Cardiac muscle cell (in vitro differentiated cells and primary cell): ENCODE results near the gene TRAF6. TPM values are rescaled to one million over a fixed set of nuclear protein-coding genes. Genes with fewer than 3 reads are reported as not detected.

ENCODE experiments used
- DNase-seq, 2 donors: peaks; one replicate each; pipeline versions ENCODE4 v3.0.0 to v3.0.0-alpha.2; 2010 to 2017; ENCODE audit warnings: low read depth in 1 of 2, low spot score in 1 of 2
- H3K27ac ChIP-seq: fragments of 200-600 bp; sonication (generic); 2 replicates; pipeline ENCODE4 v1.5.1; 2016
- H3K27me3 ChIP-seq: fragments of 200-600 bp; sonication (generic); 2 replicates; pipeline ENCODE4 v1.6.0; 2016; ENCODE audit warnings: control low read depth
- H3K36me3 ChIP-seq: fragments of 200-600 bp; sonication (generic); 2 replicates; pipeline ENCODE4 v1.5.1; 2016; ENCODE audit warnings: control low read depth
- H3K4me1 ChIP-seq: fragments of 200-600 bp; sonication (generic); 2 replicates; pipeline ENCODE4 v1.8.1; 2017; ENCODE audit warnings: low read depth, mild to moderate bottlenecking, mixed run types
- H3K4me3 ChIP-seq: fragments of 200-600 bp; sonication (generic); 2 replicates; pipeline ENCODE4 v1.5.1; 2016; ENCODE audit warnings: mild to moderate bottlenecking
- H3K9me3 ChIP-seq: fragments of 200-600 bp; sonication (generic); 2 replicates; pipeline ENCODE4 v1.5.1; 2017; ENCODE audit warnings: low read depth, mild to moderate bottlenecking, control low read depth
- polyA plus RNA-seq: library from polyadenylated mRNA; unstranded; fragments of >200 nt; fragmentation: Nextera tagmentation; extraction: Ambion mirVana; gene quantifications from 2 replicates; pipeline ENCODE4 v1.2.1, GENCODE V29; 2016
- total RNA-seq: library from RNA; depleted of rRNA; stranded (reverse); fragments of >200 nt; gene quantifications from 2 replicates; pipeline ENCODE4 v1.2.3, GENCODE V29; 2016
- TF ChIP-seq, protein P1 (sequence below): IDR thresholded peaks from 2 replicates; pipeline ENCODE4 v1.5.1; 2012; ENCODE audit warnings: low read depth, mild to moderate bottlenecking, low read length

TRAF6 gene
- total and polyA plus RNA-seq, 2 experiments from 2014 or later = 6.6 to 11.6 TPM

DNA sequence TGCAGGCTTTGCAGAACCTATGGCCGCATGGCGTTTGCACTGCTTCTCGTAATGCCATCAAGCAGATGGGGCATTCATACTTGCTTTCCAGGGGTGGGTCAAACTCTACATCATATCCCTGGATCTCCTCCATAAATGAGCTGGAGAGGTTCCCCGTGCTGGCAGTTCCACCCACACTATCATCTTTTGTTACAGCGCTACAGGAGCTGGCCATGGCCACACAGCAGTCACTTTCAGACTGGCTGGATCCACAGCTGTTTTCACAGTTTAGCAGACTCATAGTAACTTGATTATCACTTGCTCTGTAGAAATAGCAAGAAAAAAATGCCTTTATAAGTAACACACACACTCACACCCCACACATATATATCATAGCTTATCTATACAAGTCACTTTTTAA lies 8.8 kb downstream of the TRAF6 start:
- DNase-seq = peak in 1 of 2 donors; percentile 6
- Histone ChIP-seq H3K4me1 (peaks cover 6% of the 10 kb centered on the region), H3K27me3 (no peaks in the 10 kb centered on the region), H3K9me3 (no peaks in the 10 kb centered on the region), H3K4me3 (no peak overlapping the region), H3K36me3 (peaks cover 30% of the 10 kb centered on the region), H3K27ac (peak overlapping the region; percentile 9)
- TF ChIP-seq, protein P1, sequence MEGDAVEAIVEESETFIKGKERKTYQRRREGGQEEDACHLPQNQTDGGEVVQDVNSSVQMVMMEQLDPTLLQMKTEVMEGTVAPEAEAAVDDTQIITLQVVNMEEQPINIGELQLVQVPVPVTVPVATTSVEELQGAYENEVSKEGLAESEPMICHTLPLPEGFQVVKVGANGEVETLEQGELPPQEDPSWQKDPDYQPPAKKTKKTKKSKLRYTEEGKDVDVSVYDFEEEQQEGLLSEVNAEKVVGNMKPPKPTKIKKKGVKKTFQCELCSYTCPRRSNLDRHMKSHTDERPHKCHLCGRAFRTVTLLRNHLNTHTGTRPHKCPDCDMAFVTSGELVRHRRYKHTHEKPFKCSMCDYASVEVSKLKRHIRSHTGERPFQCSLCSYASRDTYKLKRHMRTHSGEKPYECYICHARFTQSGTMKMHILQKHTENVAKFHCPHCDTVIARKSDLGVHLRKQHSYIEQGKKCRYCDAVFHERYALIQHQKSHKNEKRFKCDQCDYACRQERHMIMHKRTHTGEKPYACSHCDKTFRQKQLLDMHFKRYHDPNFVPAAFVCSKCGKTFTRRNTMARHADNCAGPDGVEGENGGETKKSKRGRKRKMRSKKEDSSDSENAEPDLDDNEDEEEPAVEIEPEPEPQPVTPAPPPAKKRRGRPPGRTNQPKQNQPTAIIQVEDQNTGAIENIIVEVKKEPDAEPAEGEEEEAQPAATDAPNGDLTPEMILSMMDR = no peak

DNA sequence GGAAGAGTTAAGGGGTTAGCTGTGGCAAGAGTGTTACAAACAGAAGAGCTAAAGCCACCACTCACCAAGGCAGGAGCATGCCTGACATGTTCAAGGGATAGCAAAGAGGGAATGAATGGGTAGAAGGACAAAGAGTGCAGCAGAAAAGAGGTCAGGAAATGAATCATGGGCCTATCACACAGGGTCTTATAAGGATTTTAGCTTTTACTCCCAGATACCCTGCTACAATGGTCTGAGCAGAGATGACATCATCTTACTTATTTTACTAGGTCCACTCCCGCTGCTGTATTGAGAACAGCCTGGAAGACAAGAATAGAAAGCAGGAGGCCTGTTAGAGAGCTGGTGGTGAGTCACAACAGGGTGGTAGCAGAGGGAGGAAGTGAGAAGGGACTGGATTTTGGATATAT lies 9.8 kb downstream of the TRAF6 start:
- H3K4me3 ChIP-seq = no peak overlapping the region
- TF ChIP-seq, protein P1 = no peak
- H3K36me3 ChIP-seq = peaks cover 35% of the 10 kb centered on the region
- peak; percentile 32 to 88 for DNase-seq
- peak overlapping the region; percentile 10 for H3K27ac ChIP-seq
- H3K27me3 ChIP-seq = no peaks in the 10 kb centered on the region
- peaks cover 6% of the 10 kb centered on the region for H3K4me1 ChIP-seq
- H3K9me3 ChIP-seq = no peaks in the 10 kb centered on the region

DNA sequence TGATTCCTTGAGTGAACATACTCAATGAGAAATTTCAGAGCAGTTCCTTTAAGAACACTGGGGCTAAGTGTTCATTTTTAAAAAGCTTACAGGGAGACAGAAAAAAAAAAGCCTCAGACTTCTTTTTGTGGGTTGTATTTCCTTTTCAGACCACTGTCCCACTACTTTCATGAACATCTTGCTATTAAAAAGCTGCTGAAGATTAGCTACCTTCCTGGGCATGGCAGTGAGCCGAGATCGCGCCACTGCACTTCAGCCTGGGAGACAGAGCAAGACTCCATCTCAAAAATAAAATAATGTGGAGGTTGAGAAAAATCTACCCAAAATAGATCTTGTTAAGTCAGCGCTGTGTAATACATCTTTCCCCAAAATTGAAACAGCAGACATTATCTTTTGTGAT lies 10.8 kb downstream of the TRAF6 start:
- TF ChIP-seq, protein P1 = no peak
- H3K4me1 ChIP-seq = peaks cover 6% of the 10 kb centered on the region
- peaks cover 42% of the 10 kb centered on the region for H3K36me3 ChIP-seq
- no peaks in the 10 kb centered on the region for H3K9me3 ChIP-seq
- DNase-seq = no peak
- no peak overlapping the region for H3K4me3 ChIP-seq
- H3K27ac ChIP-seq = no peak overlapping the region
- H3K27me3 ChIP-seq = no peaks in the 10 kb centered on the region

DNA sequence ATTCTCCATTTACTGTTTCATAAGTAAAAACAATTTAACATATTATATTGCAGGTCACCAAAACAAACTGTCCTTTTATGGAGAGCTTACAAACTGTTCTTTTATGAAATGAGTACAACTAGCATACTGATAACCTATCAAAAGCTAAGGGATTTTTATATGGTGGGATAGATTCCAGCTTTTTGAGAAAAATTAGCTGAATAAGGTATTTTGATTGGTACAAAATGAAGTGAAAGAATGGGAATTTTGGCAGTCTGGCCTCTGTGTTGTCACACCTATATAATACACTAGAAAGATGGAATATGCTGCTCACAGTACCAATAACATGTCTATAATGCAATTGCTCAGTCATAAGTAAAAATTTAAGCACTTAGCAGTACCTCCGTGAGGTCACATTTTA lies 11.4 kb downstream of the TRAF6 start:
- no peak overlapping the region for H3K27ac ChIP-seq
- H3K9me3 ChIP-seq = no peaks in the 10 kb centered on the region
- no peak for DNase-seq
- no peaks in the 10 kb centered on the region for H3K27me3 ChIP-seq
- H3K4me3 ChIP-seq = no peak overlapping the region
- peaks cover 42% of the 10 kb centered on the region for H3K36me3 ChIP-seq
- TF ChIP-seq, protein P1 = no peak
- H3K4me1 ChIP-seq = peaks cover 6% of the 10 kb centered on the region

DNA sequence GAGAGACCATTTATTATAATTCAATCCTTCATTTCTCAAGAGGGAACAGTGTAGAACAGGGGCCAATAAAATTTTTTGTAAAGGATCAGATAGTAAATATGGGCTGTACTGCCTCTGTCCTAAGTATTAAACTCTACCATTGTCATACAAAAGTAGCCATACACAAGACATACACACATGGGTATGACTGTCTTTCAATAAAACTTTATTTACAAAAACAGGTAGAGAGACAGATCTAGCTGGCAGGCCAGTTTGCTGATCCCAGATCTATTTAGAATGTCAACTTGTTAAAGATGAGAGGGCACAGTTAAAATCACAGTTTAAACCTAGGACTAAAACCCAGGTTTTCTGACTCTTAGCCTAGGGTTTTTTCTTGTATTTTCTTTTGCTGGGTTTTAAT lies 16.7 kb downstream of the TRAF6 start:
- Histone ChIP-seq H3K4me1 (no peaks in the 10 kb centered on the region), H3K27ac (no peak overlapping the region), H3K27me3 (no peaks in the 10 kb centered on the region), H3K36me3 (peaks cover 35% of the 10 kb centered on the region), H3K4me3 (no peak overlapping the region), H3K9me3 (no peaks in the 10 kb centered on the region)
- TF ChIP-seq, protein P1 = no peak
- DNase-seq = no peak
